ENCODE measurements around the gene TEX36.
"Not testable (repeated sequence)": the region's sequence is repeated elsewhere in the genome, so short reads cannot be mapped to it uniquely, and the experiment has no call there.

The TEX36 gene

DNA sequence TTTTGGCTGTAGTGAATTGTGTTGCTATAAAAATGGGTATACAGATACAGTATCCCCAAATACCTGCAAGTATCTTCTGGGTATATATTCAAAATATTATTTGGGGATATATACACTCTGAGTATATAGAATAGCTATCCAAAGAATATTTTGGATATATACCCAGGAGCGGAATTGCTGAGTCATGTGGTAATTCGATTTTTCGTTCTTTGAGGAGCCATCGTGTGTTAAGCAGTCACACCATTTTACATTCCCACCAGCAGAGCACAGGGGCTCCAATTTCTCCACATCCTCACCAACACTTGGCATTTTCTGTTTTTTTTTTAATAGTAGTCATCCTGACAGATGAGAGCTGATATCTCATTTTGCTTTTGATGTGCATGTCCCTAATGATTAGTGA is 61.9 kb downstream of the TEX36 start:
- H3K4me1 ChIP-seq (ENCODE audit: control insufficient read depth in 2 of 2, insufficient read depth in 2 of 2, low read length in 2 of 2) = no peaks in the 10 kb centered on the region
- H3K27me3 ChIP-seq (ENCODE audit: control insufficient read depth in 2 of 2, insufficient read depth in 2 of 2, low read length in 2 of 2) = no peaks in the 10 kb centered on the region
- no peak overlapping the region for H3K4me3 ChIP-seq (ENCODE audit: low read length in 2 of 2)
- no peak overlapping the region for H3K9ac ChIP-seq (ENCODE audit: low read depth in 1 of 2, low read length in 2 of 2)
- H3K36me3 ChIP-seq (ENCODE audit: control insufficient read depth in 2 of 2, insufficient read depth in 2 of 2, low read length in 2 of 2) = no peaks in the 10 kb centered on the region
- no peaks in the 10 kb centered on the region for H3K9me3 ChIP-seq (ENCODE audit: control insufficient read depth in 2 of 2, low read length in 2 of 2)
- no peak overlapping the region for H3K27ac ChIP-seq (ENCODE audit: low read depth in 2 of 2, low read length in 2 of 2)

DNA sequence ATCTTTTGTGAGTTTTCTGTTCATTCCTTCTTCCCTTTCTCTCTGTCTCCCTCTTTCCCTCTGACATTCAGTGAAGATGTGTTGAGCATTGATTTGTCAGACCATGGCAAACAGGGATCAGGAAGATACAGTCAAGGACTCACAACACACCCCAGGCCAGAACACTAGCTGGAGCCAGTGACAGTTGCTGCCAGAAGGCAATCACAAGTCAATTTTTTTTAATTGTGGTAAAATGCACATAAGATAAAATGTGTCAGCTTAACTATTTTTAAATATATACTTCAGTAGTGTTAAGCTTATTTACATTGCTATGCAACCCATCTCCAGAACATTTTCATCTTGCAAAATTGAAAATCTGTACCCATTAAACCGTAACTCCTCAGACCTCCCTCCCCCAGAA is 62.6 kb downstream of the TEX36 start:
- Histone ChIP-seq H3K27ac (ENCODE audit: low read depth in 2 of 2, low read length in 2 of 2) (no peak overlapping the region), H3K36me3 (ENCODE audit: control insufficient read depth in 2 of 2, insufficient read depth in 2 of 2, low read length in 2 of 2) (no peaks in the 10 kb centered on the region), H3K9ac (ENCODE audit: low read depth in 1 of 2, low read length in 2 of 2) (no peak overlapping the region), H3K4me3 (ENCODE audit: low read length in 2 of 2) (no peak overlapping the region), H3K4me1 (ENCODE audit: control insufficient read depth in 2 of 2, insufficient read depth in 2 of 2, low read length in 2 of 2) (no peaks in the 10 kb centered on the region), H3K9me3 (ENCODE audit: control insufficient read depth in 2 of 2, low read length in 2 of 2) (no peaks in the 10 kb centered on the region), H3K27me3 (ENCODE audit: control insufficient read depth in 2 of 2, insufficient read depth in 2 of 2, low read length in 2 of 2) (no peaks in the 10 kb centered on the region)

DNA sequence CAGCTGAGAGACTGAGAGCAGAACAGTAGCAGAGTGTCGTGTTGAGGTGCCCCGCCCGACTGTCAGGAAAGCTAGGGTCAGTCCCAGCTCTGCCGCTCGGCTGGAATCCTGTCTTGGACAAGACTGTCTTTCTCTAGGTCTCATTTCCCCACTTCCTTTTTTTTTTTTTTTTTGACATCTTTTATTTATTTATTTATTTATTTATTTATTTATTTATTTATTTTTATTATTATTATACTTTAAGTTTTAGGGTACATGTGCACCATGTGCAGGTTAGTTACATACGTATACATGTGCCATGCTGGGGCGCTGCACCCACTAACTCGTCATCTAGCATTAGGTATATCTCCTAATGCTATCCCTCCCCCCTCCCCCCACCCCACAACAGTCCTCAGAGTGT is 69.9 kb downstream of the TEX36 start:
- H3K9me3 ChIP-seq (ENCODE audit: control insufficient read depth in 2 of 2, low read length in 2 of 2); H3K4me1 ChIP-seq (ENCODE audit: control insufficient read depth in 2 of 2, insufficient read depth in 2 of 2, low read length in 2 of 2); H3K4me3 ChIP-seq (ENCODE audit: low read length in 2 of 2); H3K27ac ChIP-seq (ENCODE audit: low read depth in 2 of 2, low read length in 2 of 2); H3K27me3 ChIP-seq (ENCODE audit: control insufficient read depth in 2 of 2, insufficient read depth in 2 of 2, low read length in 2 of 2); H3K36me3 ChIP-seq (ENCODE audit: control insufficient read depth in 2 of 2, insufficient read depth in 2 of 2, low read length in 2 of 2); H3K9ac ChIP-seq (ENCODE audit: low read depth in 1 of 2, low read length in 2 of 2): not testable (repeated sequence)

DNA sequence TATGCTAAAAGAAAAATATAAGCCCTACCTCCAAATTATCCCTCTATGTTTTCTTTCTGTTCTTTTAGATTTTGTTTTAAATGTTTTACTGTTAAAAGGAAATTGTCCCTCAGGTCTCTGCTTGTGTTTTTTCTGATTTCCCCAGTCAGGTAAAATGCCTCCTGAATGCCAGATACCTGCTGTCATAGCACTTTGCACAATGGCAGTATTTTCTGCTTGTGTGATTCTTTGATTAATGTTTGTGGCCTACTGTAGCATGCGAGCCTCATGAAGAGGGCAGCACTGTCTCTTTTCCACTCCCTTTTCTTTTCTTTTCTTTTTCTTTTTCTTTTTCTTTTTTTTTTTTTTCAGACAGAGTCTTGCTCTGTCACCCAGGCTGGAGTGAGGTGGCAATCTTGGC is 71.2 kb downstream of the TEX36 start:
- no peak overlapping the region for H3K4me3 ChIP-seq (ENCODE audit: low read length in 2 of 2)
- H3K36me3 ChIP-seq (ENCODE audit: control insufficient read depth in 2 of 2, insufficient read depth in 2 of 2, low read length in 2 of 2) = no peaks in the 10 kb centered on the region
- no peaks in the 10 kb centered on the region for H3K27me3 ChIP-seq (ENCODE audit: control insufficient read depth in 2 of 2, insufficient read depth in 2 of 2, low read length in 2 of 2)
- no peaks in the 10 kb centered on the region for H3K9me3 ChIP-seq (ENCODE audit: control insufficient read depth in 2 of 2, low read length in 2 of 2)
- H3K4me1 ChIP-seq (ENCODE audit: control insufficient read depth in 2 of 2, insufficient read depth in 2 of 2, low read length in 2 of 2) = no peaks in the 10 kb centered on the region
- H3K9ac ChIP-seq (ENCODE audit: low read depth in 1 of 2, low read length in 2 of 2) = no peak overlapping the region
- H3K27ac ChIP-seq (ENCODE audit: low read depth in 2 of 2, low read length in 2 of 2) = no peak overlapping the region

DNA sequence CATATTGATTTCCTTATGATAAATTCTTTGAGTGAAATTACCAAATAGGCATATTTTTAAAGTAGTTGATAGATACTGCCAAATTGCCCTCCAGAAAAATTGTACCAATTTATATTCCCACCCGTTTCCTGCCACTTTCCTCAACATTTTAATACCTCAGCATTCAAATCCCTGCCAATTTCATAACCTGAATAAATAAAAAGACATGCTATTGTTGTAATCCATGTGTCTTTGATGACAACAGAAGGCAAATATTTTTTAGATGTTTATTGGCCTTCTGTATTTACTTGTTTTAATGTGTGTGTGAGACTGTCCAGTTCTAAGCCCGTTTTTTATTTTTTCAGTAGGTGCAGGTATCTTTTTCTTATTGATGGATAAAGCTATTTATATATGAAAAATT is 71.7 kb downstream of the TEX36 start:
- Histone ChIP-seq H3K27ac (ENCODE audit: low read depth in 2 of 2, low read length in 2 of 2) (no peak overlapping the region), H3K4me1 (ENCODE audit: control insufficient read depth in 2 of 2, insufficient read depth in 2 of 2, low read length in 2 of 2) (no peaks in the 10 kb centered on the region), H3K4me3 (ENCODE audit: low read length in 2 of 2) (no peak overlapping the region), H3K9me3 (ENCODE audit: control insufficient read depth in 2 of 2, low read length in 2 of 2) (no peaks in the 10 kb centered on the region), H3K9ac (ENCODE audit: low read depth in 1 of 2, low read length in 2 of 2) (no peak overlapping the region), H3K27me3 (ENCODE audit: control insufficient read depth in 2 of 2, insufficient read depth in 2 of 2, low read length in 2 of 2) (no peaks in the 10 kb centered on the region), H3K36me3 (ENCODE audit: control insufficient read depth in 2 of 2, insufficient read depth in 2 of 2, low read length in 2 of 2) (no peaks in the 10 kb centered on the region)

DNA sequence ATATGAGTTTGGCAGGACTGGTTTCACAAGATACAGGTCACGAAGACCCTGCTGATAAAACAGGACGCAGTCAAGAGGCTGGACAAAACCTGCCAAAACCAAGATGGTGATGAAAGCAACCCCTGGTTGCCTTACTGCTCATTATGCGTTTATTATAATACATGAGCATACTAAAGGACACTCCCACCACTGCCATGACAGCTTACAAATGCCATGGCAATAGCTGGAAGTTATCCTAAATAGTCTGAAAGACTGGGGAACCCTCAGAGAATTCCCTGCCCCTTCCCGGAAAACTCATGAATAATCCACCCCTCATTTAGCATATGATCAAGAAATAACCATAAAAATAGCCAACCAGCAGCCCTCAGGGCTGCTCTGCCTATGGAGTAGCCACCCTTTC is 73.1 kb downstream of the TEX36 start:
- no peak overlapping the region for H3K4me3 ChIP-seq (ENCODE audit: low read length in 2 of 2)
- no peaks in the 10 kb centered on the region for H3K9me3 ChIP-seq (ENCODE audit: control insufficient read depth in 2 of 2, low read length in 2 of 2)
- no peaks in the 10 kb centered on the region for H3K4me1 ChIP-seq (ENCODE audit: control insufficient read depth in 2 of 2, insufficient read depth in 2 of 2, low read length in 2 of 2)
- H3K9ac ChIP-seq (ENCODE audit: low read depth in 1 of 2, low read length in 2 of 2) = no peak overlapping the region
- no peak overlapping the region for H3K27ac ChIP-seq (ENCODE audit: low read depth in 2 of 2, low read length in 2 of 2)
- H3K36me3 ChIP-seq (ENCODE audit: control insufficient read depth in 2 of 2, insufficient read depth in 2 of 2, low read length in 2 of 2) = no peaks in the 10 kb centered on the region
- H3K27me3 ChIP-seq (ENCODE audit: control insufficient read depth in 2 of 2, insufficient read depth in 2 of 2, low read length in 2 of 2) = no peaks in the 10 kb centered on the region

DNA sequence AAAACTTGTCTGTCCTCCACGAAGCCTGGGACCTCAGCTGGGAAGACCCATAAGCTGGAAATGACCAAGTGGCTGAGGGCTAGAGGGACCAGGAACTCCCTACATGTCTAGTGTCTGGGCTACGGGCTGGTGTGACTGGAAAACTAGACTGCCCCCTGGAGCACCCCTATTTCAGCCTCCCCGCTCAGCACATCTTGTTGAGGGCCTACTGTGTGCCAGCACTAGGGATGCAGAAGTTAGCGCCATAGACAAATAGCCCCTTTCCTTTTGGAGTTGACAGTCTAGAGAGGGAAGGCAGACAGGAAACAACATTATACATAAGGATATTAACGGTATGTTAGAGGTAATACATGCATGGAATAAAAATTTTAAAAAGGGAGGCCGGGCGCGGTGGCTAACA is 74.5 kb downstream of the TEX36 start:
- Histone ChIP-seq H3K9ac (ENCODE audit: low read depth in 1 of 2, low read length in 2 of 2) (no peak overlapping the region), H3K36me3 (ENCODE audit: control insufficient read depth in 2 of 2, insufficient read depth in 2 of 2, low read length in 2 of 2) (no peaks in the 10 kb centered on the region)

DNA sequence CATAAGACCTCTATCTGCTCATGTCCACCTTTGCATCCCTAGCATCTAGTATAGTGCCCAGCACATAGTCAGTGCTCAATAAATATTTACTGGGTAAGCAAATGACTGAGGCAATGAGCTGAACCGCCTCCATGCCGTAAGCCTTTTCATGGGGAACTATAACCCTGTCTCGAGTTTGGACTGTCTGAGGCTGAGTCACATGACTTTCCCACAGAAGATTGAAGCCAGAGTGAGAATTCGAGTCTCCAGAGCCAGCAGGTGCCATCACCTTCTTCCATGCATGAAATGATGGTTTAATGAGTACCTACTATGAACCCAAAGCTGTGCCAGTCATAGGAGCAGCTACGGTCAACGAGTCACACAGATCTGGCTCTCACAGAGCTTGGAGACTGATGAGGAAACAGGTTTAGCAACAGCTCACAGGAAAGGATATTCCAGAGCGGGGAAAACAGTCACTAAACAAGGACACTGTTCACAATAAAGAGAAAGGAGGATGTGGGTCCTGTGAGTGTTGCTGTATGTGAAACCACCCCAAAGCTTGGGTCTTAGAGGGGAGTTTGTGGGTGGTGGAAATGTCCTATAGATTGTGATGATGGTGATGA is 75.2 kb downstream of the TEX36 start:
- no peak overlapping the region for H3K9ac ChIP-seq (ENCODE audit: low read depth in 1 of 2, low read length in 2 of 2)
- no peaks in the 10 kb centered on the region for H3K9me3 ChIP-seq (ENCODE audit: control insufficient read depth in 2 of 2, low read length in 2 of 2)
- no peak overlapping the region for H3K27ac ChIP-seq (ENCODE audit: low read depth in 2 of 2, low read length in 2 of 2)
- no peak overlapping the region for H3K4me3 ChIP-seq (ENCODE audit: low read length in 2 of 2)
- no peaks in the 10 kb centered on the region for H3K4me1 ChIP-seq (ENCODE audit: control insufficient read depth in 2 of 2, insufficient read depth in 2 of 2, low read length in 2 of 2)
- H3K36me3 ChIP-seq (ENCODE audit: control insufficient read depth in 2 of 2, insufficient read depth in 2 of 2, low read length in 2 of 2) = no peaks in the 10 kb centered on the region
- no peaks in the 10 kb centered on the region for H3K27me3 ChIP-seq (ENCODE audit: control insufficient read depth in 2 of 2, insufficient read depth in 2 of 2, low read length in 2 of 2)

More for the DNA sequence above, 74.5 kb downstream of the TEX36 start:
- no peak overlapping the region for H3K4me3 ChIP-seq (ENCODE audit: low read length in 2 of 2)
- H3K4me1 ChIP-seq (ENCODE audit: control insufficient read depth in 2 of 2, insufficient read depth in 2 of 2, low read length in 2 of 2) = no peaks in the 10 kb centered on the region
- H3K27me3 ChIP-seq (ENCODE audit: control insufficient read depth in 2 of 2, insufficient read depth in 2 of 2, low read length in 2 of 2) = no peaks in the 10 kb centered on the region
- no peak overlapping the region for H3K27ac ChIP-seq (ENCODE audit: low read depth in 2 of 2, low read length in 2 of 2)
- no peaks in the 10 kb centered on the region for H3K9me3 ChIP-seq (ENCODE audit: control insufficient read depth in 2 of 2, low read length in 2 of 2)

DNA sequence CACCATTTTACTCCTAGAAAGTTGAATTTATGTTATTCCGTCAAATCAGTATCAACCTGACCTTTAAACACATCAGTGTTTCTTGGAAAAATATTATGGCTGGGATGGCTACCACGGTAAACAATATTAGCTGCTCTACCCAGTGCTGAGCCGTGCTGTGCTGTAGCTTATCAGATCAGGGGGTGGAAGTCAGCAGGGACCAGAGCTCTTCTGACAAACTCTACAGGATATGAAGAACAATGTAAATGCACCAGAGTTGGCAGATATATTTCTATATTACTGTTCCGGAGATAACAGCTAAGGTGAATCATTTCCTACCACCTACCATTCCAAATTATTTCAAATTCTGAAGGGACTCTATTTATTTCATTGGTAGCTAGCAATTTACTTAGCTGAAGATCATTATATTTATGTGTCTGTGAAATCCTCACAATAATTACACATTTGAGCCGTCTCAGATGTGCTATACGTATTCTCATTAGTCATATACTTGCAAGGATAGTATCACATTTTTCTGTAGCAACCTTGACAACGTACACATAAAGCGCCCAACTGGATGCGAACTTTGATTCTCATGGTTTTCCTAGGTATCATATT is 76.5 kb downstream of the TEX36 start:
- H3K9ac ChIP-seq (ENCODE audit: low read depth in 1 of 2, low read length in 2 of 2) = no peak overlapping the region
- no peaks in the 10 kb centered on the region for H3K36me3 ChIP-seq (ENCODE audit: control insufficient read depth in 2 of 2, insufficient read depth in 2 of 2, low read length in 2 of 2)
- H3K27me3 ChIP-seq (ENCODE audit: control insufficient read depth in 2 of 2, insufficient read depth in 2 of 2, low read length in 2 of 2) = no peaks in the 10 kb centered on the region
- H3K27ac ChIP-seq (ENCODE audit: low read depth in 2 of 2, low read length in 2 of 2) = no peak overlapping the region
- no peak overlapping the region for H3K4me3 ChIP-seq (ENCODE audit: low read length in 2 of 2)
- H3K9me3 ChIP-seq (ENCODE audit: control insufficient read depth in 2 of 2, low read length in 2 of 2) = no peaks in the 10 kb centered on the region
- H3K4me1 ChIP-seq (ENCODE audit: control insufficient read depth in 2 of 2, insufficient read depth in 2 of 2, low read length in 2 of 2) = no peaks in the 10 kb centered on the region

All from mucosa of rectum (tissue), 2 donors.